Activated T-helper 17 cell treated with anti-CD3 and anti-CD28 coated beads, Interleukin-2, amount 50 U/mL, for 72 hours (primary cell): Measurements from ENCODE around the gene ARHGAP15. TPM values are rescaled to one million over a fixed set of nuclear protein-coding genes. Genes with fewer than 3 reads are reported as not detected.

Experiments
- ATAC-seq: fragments of 150-1000 bp; cut with Tn5 transposase; replicated peaks from 2 replicates; pipeline ENCODE4 v1.10.0; 2021; ENCODE audit warnings: mild to moderate bottlenecking, moderate library complexity
- H3K27ac Mint-ChIP-seq: one replicate; pipeline ENCODE4 v1.8.0; 2022; ENCODE audit warnings: mixed read lengths
- H3K27me3 Mint-ChIP-seq: one replicate; pipeline ENCODE4 v1.8.0; 2022; ENCODE audit warnings: mixed read lengths
- H3K36me3 Mint-ChIP-seq: one replicate; pipeline ENCODE4 v1.8.0; 2022; ENCODE audit warnings: low read depth, mild to moderate bottlenecking, mixed read lengths
- H3K4me1 Mint-ChIP-seq: one replicate; pipeline ENCODE4 v1.8.0; 2022; ENCODE audit warnings: mixed read lengths
- H3K4me3 Mint-ChIP-seq: one replicate; pipeline ENCODE4 v1.8.0; 2022; ENCODE audit warnings: mild to moderate bottlenecking, mixed read lengths
- H3K9me3 Mint-ChIP-seq: one replicate; pipeline ENCODE4 v1.8.0; 2022; ENCODE audit warnings: mixed read lengths
- total RNA-seq, 2 donors: library from RNA; stranded (reverse); gene quantifications; one replicate each; pipeline ENCODE4 v1.2.3, GENCODE V29; 2022

ARHGAP15 gene
- total RNA-seq, 2 donors from 2014 or later, result 93.3 to 98.3 TPM

DNA sequence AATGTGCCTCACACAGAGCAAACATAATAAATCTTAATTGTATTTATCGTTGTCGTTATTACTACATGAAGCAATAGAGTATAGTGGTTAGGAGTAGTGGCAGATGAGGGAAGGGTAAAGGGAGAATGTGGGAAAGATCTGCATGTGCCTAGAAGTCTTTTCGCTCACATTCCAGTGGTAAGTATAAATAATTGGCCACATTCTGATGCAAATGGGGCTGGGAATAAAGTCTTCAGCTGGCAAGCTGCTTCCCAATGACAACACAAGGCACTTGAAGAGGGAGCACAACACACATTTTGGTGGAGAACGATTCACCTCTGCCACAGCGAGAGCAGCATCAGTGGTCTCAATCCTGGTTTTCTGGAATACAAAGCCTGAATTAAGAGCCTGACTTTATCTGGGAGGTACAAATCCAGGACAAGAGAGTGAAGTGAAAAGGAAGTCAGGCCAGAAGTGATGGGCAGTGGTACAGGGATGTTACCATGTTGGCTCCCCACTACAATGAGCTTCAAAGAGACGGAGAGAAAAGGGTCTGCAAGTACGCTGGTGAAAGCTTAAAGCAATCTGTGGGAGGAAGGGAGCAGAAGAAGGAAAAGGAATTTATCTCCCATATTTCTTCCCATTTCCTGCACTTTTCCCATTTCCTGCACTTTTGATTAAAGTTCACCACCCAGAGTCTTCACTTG, 112.3 kb downstream of the ARHGAP15 start:
- Mint-ChIP-seq H3K4me3 (no peak overlapping the region), H3K36me3 (peaks cover 24% of the 10 kb centered on the region), H3K4me1 (peaks cover 14% of the 10 kb centered on the region), H3K9me3 (no peaks in the 10 kb centered on the region), H3K27ac (peak overlapping the region; percentile 29), H3K27me3 (no peaks in the 10 kb centered on the region)
- ATAC-seq, result no peak

DNA sequence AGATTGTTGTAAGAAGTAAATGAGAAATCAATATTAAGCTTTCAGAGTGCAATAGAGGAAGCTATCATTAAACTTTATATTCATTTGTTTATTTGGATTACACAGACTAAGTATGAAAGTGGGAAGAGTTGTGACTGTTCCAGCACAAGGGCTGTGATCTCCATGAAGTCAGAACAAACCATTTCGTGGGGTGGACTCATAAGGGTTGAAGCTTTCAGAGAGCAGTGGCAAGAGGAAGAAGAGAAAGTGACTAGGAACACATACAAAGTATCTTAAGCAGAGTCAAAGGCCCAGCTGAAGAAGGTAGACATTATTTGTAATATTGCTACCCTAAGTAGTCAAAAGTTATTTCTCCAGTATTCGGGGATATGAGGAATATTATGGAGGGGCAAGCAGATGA, 117.0 kb downstream of the ARHGAP15 start:
- Mint-ChIP-seq H3K27me3 (no peaks in the 10 kb centered on the region), H3K9me3 (no peaks in the 10 kb centered on the region), H3K27ac (no peak overlapping the region), H3K4me1 (peaks cover 13% of the 10 kb centered on the region), H3K36me3 (peaks cover 16% of the 10 kb centered on the region), H3K4me3 (no peak overlapping the region)
- ATAC-seq, result peak; percentile 79

DNA sequence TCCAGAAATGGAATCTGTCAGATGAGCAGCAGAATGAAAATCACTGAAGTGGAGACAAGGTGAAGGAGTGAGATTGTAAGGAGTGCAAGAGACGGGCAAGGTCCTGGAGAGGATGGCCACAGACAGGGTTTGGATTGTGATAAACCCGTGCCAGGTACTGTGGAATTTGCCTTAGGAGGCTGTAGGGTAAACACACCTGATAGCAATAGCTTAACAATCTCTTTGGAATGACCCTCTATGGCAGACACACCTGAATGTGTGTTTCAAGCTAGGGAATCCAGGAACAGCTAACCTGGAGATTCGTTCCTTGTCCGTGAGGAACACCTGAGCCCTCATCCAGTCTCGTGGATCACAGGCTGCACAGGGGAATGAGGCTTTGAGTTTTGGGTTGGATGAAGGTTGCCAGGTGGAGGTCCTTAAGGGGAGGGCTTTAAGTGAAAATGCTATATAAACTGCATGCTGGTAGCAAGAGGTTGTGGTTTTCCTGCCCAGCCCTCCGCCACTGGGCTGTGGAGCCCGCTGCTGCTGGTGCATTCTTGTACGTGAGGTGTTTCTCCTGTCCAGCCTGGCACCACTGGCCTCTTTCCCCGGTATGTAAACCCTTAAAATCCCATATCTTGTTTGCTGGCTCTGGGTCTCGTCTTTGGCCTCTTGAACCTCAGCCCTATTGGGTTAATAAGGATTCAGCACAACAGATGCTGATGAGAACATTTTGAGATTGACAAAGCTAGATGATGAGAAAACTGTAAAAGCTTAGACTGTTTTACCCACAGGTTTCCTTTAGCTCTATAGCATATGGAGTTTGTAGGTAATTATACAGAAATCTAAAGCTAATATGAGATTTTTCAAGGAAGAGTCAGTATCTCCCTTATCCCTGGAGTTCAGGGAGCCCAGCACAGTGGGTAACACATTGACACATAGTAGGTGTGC, 117.9 kb downstream of the ARHGAP15 start:
- Mint-ChIP-seq H3K36me3 (peaks cover 13% of the 10 kb centered on the region), H3K4me1 (peaks cover 13% of the 10 kb centered on the region), H3K4me3 (no peak overlapping the region), H3K9me3 (no peaks in the 10 kb centered on the region), H3K27me3 (no peaks in the 10 kb centered on the region), H3K27ac (no peak overlapping the region)
- peak; percentile 57 for ATAC-seq

DNA sequence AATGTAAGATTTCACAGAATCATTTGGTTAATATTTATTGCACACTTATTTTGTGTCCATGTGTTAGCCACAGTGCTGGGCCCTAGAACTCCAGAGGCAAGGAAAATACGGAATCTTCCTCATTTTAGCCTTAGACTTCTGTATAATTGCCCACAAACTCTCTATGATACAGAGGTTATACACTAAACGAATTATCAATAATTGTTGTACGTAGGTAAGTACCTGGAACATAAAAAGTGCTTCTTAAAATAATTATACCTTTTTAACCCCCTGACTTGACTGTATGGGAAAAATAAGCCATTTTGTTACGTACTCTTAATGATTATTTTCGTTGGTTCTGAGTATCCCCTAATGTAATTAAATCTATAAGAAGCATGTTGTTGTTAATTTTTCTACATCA, 119.4 kb downstream of the ARHGAP15 start:
- no peak for ATAC-seq
- Mint-ChIP-seq H3K9me3 (no peaks in the 10 kb centered on the region), H3K27me3 (no peaks in the 10 kb centered on the region), H3K27ac (no peak overlapping the region), H3K36me3 (peaks cover 22% of the 10 kb centered on the region), H3K4me1 (peaks cover 22% of the 10 kb centered on the region), H3K4me3 (no peak overlapping the region)

DNA sequence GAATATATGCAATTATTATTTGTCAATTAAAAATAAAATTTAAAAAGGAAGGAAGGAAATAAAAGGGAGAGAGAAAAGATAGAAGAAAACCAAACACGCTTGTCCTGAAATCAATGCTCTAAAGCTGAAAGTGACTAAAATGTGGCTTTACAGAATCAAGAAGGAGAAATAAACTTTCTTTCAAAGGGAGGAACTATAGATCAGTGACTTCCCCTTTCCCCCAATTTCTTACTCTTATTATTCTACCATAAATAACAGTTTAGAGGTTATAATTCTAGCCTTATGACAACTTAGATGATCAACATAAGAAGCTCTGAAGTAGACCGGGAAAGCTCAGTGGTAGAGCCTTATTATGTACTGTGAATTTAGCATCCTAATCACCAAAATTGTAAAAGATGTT, 122.5 kb downstream of the ARHGAP15 start:
- Mint-ChIP-seq H3K4me1 (peaks cover 38% of the 10 kb centered on the region), H3K9me3 (no peaks in the 10 kb centered on the region), H3K27me3 (no peaks in the 10 kb centered on the region), H3K36me3 (peaks cover 22% of the 10 kb centered on the region), H3K27ac (peak overlapping the region; percentile 95), H3K4me3 (peak overlapping the region; percentile 72)
- no peak for ATAC-seq

DNA sequence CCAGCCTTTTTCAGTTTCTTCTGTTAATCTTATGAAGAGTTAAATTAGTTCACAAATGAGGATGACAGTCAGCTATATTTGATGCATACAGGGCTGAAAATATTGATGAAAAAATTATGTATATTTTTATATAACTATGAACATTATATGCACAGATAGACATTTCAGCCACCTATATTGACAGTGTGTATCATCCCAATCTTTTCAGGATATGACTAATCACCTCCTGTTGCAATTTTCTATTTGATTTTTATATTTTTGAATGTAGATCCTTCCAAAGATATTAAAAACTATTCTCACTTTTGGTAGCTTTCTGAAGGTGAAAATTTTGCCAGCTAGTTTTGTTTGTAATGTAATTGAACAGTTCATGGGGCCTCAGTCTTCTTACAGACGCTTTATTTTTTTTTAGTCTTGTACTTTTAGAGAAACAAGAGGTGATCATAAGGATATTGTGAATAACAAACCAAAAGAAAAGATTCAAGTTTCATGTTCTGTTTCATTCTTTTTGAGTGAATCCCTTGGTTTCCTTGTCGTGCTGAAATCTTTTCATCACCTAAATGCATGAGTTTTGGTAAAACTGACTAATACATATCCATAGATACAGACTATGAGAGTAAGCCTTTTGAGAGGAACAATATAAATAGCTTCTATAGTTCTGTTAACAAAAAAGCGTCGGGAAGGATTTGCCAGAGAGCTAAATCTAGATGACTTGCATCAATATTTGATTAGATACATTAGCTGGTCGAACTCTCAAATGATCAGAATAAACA, 123.1 kb downstream of the ARHGAP15 start:
- Mint-ChIP-seq H3K4me1 (peaks cover 44% of the 10 kb centered on the region), H3K9me3 (no peaks in the 10 kb centered on the region), H3K36me3 (peaks cover 22% of the 10 kb centered on the region)

DNA sequence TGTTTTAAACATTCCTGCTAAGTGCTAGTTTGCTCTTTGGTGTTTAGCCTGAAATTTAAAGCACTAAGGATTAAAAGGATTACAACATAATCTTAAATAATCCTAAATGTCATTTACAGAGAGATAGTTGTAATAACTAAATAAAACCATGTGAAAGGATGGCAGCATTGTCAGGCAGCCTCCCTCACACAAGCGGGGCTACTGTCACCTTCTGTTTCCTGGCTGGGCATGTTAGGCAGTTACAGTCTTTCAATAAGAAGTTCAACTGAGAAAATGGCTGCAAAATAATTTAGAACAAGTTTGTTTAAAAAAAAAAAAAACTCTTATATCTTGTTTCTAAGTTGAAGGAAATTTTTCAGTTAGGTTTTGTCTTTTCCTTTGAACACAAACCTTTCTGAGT, 124.9 kb downstream of the ARHGAP15 start:
- Mint-ChIP-seq H3K4me1 (peaks cover 49% of the 10 kb centered on the region), H3K36me3 (peaks cover 22% of the 10 kb centered on the region), H3K27ac (peak overlapping the region; percentile 77), H3K9me3 (no peaks in the 10 kb centered on the region), H3K4me3 (peak overlapping the region; percentile 72), H3K27me3 (no peaks in the 10 kb centered on the region)
- no peak for ATAC-seq

More for the DNA sequence above, 123.1 kb downstream of the ARHGAP15 start:
- Mint-ChIP-seq H3K27me3 (no peaks in the 10 kb centered on the region), H3K4me3 (peak overlapping the region; percentile 72), H3K27ac (peak overlapping the region; percentile 95)
- ATAC-seq, result peak; percentile 73

DNA sequence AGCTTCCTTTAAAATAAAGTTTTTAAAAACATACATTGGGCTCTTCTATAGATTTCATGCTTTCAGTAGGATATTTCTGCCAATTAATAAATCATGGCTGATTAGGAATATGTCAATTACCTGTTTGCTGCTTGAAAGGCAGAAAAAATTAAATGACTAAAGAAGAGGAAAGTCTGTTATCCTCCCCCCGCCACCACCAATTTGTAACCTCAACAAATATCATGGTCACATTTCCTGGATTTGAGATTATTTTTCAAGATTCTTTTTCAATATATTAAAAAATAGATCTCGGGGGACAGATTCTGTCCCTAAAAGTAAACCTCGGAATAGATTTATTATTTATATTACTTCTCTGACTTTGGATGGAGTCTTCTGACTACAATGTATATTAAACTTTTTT, 125.9 kb downstream of the ARHGAP15 start:
- Mint-ChIP-seq H3K36me3 (peaks cover 22% of the 10 kb centered on the region), H3K4me1 (peaks cover 54% of the 10 kb centered on the region), H3K4me3 (peak overlapping the region; percentile 72), H3K9me3 (no peaks in the 10 kb centered on the region), H3K27me3 (no peaks in the 10 kb centered on the region), H3K27ac (peak overlapping the region; percentile 77)
- ATAC-seq, result no peak

DNA sequence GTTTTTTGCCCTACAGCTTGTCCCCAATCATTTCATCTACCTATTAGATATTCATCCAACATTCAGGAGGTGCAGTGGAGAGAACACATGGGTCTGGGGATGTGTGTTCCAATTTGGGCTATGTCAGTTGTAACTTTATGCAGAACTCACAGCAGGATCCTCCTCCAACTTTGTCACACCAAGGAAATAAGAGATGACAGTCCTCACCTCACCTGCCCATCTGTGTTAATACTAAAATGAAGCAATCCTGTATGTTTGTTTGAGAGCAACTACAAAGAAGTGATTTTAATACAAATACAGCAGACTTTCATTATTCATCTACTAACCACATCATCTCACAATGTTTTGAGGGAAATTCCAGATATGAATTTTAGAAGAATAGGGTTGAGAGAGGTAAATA, 126.7 kb downstream of the ARHGAP15 start:
- no peaks in the 10 kb centered on the region for H3K27me3 Mint-ChIP-seq
- peaks cover 16% of the 10 kb centered on the region for H3K36me3 Mint-ChIP-seq
- peak; percentile 45 for ATAC-seq
- H3K4me1 Mint-ChIP-seq, result peaks cover 58% of the 10 kb centered on the region
- H3K4me3 Mint-ChIP-seq, result peak overlapping the region; percentile 72
- H3K9me3 Mint-ChIP-seq, result no peaks in the 10 kb centered on the region
- peak overlapping the region; percentile 77 for H3K27ac Mint-ChIP-seq

DNA sequence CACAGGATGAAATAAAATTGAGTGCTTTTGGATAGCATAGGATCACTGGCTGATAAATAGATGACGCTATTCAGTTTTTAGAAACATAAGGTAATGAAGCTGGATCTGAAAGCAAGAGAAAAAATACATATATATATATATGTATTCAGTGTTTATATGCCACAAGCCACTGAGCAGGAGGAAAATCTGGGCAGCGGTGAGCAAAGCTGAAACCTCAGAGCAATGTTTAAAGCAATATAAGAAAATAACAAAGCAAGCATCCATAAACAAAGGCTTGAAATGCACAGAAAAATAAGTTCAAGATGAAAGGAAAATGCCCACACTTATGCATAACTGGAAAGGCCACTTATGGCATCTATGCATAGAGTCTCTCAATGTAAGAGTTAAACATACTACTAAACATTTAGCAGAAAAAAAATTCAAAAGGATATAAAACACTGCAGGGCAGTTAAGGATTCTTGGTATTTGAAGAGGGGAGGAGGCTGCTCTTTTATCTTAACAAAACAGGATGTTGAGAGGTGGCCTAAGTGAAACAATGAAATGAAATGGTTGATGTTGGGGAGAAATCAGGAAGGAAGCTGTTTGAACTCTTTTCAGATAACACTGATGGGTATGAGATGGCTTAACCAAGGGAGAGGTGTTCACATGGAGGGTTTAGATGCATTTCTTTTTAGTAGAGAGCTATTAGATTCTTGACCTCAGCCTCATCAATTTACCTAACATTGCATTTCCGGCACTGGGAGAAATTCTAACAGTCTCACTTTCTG, 129.1 kb downstream of the ARHGAP15 start:
- H3K9me3 Mint-ChIP-seq, result no peaks in the 10 kb centered on the region
- H3K27ac Mint-ChIP-seq, result peak overlapping the region; percentile 77
- no peaks in the 10 kb centered on the region for H3K27me3 Mint-ChIP-seq
- peak overlapping the region; percentile 72 for H3K4me3 Mint-ChIP-seq
- peaks cover 5% of the 10 kb centered on the region for H3K36me3 Mint-ChIP-seq
- ATAC-seq, result peak; percentile 18
- peaks cover 64% of the 10 kb centered on the region for H3K4me1 Mint-ChIP-seq

DNA sequence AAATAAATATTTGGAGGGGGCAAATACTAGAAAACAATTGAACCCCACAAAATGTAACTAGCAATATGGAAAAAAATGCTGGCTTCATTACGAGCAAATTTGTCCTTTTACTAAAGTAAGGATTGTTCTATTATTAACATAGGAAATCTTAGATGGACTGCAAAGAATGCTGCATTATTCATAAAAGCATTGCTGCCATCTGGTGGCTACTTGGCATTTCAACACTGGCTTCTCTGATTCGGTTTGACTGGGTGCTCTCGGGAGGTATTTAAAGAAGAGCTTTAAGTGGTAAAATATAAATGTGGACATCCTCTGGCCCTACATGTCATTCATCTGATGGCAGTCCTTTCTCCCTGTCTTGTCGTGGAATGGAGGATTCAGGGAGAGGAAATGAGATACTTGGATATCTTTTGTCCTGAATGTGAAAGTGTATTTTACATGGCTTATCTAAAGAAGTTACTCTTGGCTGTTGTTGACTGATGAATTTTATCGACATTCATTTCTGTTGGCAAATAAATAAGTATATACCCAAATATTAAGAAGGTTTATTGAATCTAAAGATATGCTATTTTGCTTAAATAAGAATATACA, 130.2 kb downstream of the ARHGAP15 start:
- Mint-ChIP-seq H3K27ac (peak overlapping the region; percentile 77), H3K4me3 (peak overlapping the region; percentile 72), H3K4me1 (peaks cover 64% of the 10 kb centered on the region), H3K27me3 (no peaks in the 10 kb centered on the region), H3K9me3 (no peaks in the 10 kb centered on the region), H3K36me3 (peaks cover 5% of the 10 kb centered on the region)
- peak; percentile 22 for ATAC-seq

DNA sequence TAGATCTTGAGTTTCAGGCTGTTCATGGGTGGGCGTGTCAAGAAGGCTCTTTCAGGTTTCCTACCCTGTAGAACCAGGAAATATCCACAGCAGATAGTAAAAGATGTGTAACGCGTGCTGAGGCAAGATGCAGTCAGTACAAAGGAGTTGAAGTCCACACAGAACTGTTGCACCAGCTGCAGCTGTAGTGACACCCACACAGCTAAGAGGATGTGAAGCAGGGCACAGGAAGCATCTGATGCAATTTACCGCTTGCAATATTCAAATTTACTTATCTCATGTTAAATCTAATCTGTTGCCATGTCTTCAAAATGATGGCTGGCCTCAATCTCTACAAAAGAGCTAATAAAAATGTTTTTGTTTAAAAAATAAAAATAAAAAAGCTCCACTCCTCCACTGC, 132.8 kb downstream of the ARHGAP15 start:
- Mint-ChIP-seq H3K9me3 (peaks cover 3% of the 10 kb centered on the region), H3K4me1 (peaks cover 50% of the 10 kb centered on the region), H3K27me3 (no peaks in the 10 kb centered on the region), H3K36me3 (peaks cover 7% of the 10 kb centered on the region), H3K4me3 (peak overlapping the region; percentile 75), H3K27ac (peak overlapping the region; percentile 89)
- peak; percentile 61 for ATAC-seq

DNA sequence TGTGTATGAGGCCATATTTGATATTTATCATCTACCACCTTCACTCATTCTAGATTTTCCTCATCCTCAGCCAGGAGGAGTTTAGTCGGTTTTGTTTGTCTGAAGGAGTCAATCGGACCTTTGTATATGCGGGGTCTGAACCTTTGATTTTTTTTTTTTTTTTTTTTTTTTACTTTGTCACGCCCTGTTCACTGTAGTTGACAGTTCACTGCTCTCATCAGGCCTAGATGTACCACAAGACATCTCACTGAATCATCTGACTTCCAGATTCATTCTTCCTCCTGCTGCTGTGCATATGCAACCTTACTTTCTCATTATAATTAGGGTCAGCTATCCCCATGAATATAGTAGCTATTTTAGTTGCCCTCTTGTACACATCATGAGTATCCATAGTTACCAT, 133.2 kb downstream of the ARHGAP15 start:
- ATAC-seq, result peak; percentile 64
- Mint-ChIP-seq H3K4me1 (peaks cover 50% of the 10 kb centered on the region), H3K27me3 (no peaks in the 10 kb centered on the region), H3K9me3 (peaks cover 4% of the 10 kb centered on the region), H3K36me3 (peaks cover 11% of the 10 kb centered on the region), H3K27ac (peak overlapping the region; percentile 89), H3K4me3 (peak overlapping the region; percentile 75)
